Neural progenitor cell (in vitro differentiated cells): ENCODE data around the gene SLC2A10. TPM values are rescaled to one million over a fixed set of nuclear protein-coding genes. Genes with fewer than 3 reads are reported as not detected.

ENCODE experiments used
- DNase-seq: peaks from one replicate; pipeline ENCODE4 v3.0.0-alpha.2; 2016; ENCODE audit warnings: low spot score
- H2AFZ ChIP-seq: fragments of 200-600 bp; sonication (generic); replicated peaks from 2 replicates; pipeline ENCODE4 v1.6.1; 2016; ENCODE audit warnings: antibody characterized with exemption
- H3F3A ChIP-seq: fragments of 200-600 bp; sonication (generic); 2 replicates; pipeline ENCODE4 v1.6.1; 2016; ENCODE audit warnings: antibody characterized with exemption, low read depth
- H3K27ac ChIP-seq: fragments of 200-600 bp; sonication (generic); 2 replicates; pipeline ENCODE4 v1.5.1; 2016; ENCODE audit warnings: mild to moderate bottlenecking
- H3K27me3 ChIP-seq: fragments of 200-600 bp; sonication (generic); 2 replicates; pipeline ENCODE4 v1.6.1; 2016; ENCODE audit warnings: mild to moderate bottlenecking, moderate library complexity
- H3K36me3 ChIP-seq: fragments of 200-600 bp; sonication (generic); 2 replicates; pipeline ENCODE4 v1.5.1; 2016
- H3K4me1 ChIP-seq: fragments of 200-600 bp; sonication (generic); 2 replicates; pipeline ENCODE4 v1.6.1; 2016; ENCODE audit warnings: mixed run types
- H3K4me2 ChIP-seq: fragments of 200-600 bp; sonication (generic); 2 replicates; pipeline ENCODE4 v1.6.1; 2016
- H3K4me3 ChIP-seq: fragments of 200-600 bp; sonication (generic); 2 replicates; pipeline ENCODE4 v1.5.1; 2016
- H3K79me2 ChIP-seq: fragments of 200-600 bp; sonication (generic); 2 replicates; pipeline ENCODE4 v1.6.1; 2016; ENCODE audit warnings: low read depth
- H3K9ac ChIP-seq: fragments of 200-600 bp; sonication (generic); 2 replicates; pipeline ENCODE4 v1.6.1; 2016
- H3K9me3 ChIP-seq: fragments of 200-600 bp; sonication (generic); 2 replicates; pipeline ENCODE4 v1.5.1; 2016; ENCODE audit warnings: low read depth
- H4K20me1 ChIP-seq: fragments of 200-600 bp; sonication (generic); 2 replicates; pipeline ENCODE4 v1.6.1; 2016; ENCODE audit warnings: low read depth
- H3K27ac Mint-ChIP-seq: 3 replicates; pipeline ENCODE4 v1.8.0; 2021; ENCODE audit warnings: mixed read lengths
- H3K27me3 Mint-ChIP-seq: 2 replicates; pipeline ENCODE4 v1.8.0; 2022; ENCODE audit warnings: low read depth, mild to moderate bottlenecking, inconsistent platforms, moderate library complexity, mixed read lengths; ENCODE audit not compliant: insufficient read depth
- H3K36me3 Mint-ChIP-seq: 3 replicates; pipeline ENCODE4 v1.8.0; 2021; ENCODE audit warnings: mixed read lengths
- H3K4me1 Mint-ChIP-seq: 3 replicates; pipeline ENCODE4 v1.8.0; 2021; ENCODE audit warnings: mixed read lengths
- H3K4me3 Mint-ChIP-seq: 3 replicates; pipeline ENCODE4 v1.8.0; 2021; ENCODE audit warnings: mild to moderate bottlenecking, moderate library complexity, mixed read lengths
- H3K9me3 Mint-ChIP-seq: 3 replicates; pipeline ENCODE4 v1.8.0; 2020; ENCODE audit warnings: mixed read lengths
- CTCF ChIP-seq: fragments of 200-600 bp; sonication (generic); IDR thresholded peaks from 2 replicates; pipeline ENCODE4 v1.5.1; 2017; ENCODE audit warnings: antibody characterized with exemption, mild to moderate bottlenecking
- EZH2 ChIP-seq: fragments of 200-600 bp; sonication (generic); IDR thresholded peaks from 2 replicates; pipeline ENCODE4 v1.6.1; 2017; ENCODE audit warnings: antibody characterized with exemption, mild to moderate bottlenecking, moderate library complexity
- EZH2phosphoT487 ChIP-seq: fragments of 200-600 bp; sonication (generic); IDR thresholded peaks from 2 replicates; pipeline ENCODE4 v1.6.1; 2017; ENCODE audit warnings: antibody characterized with exemption
- total RNA-seq: library from RNA; depleted of rRNA; stranded (reverse); fragments of >200 nt; gene quantifications from 2 replicates; pipeline ENCODE4 v1.2.3, GENCODE V29; 2015; ENCODE audit warnings: low replicate concordance

The SLC2A10 gene
- total RNA-seq = 9.2 and 9.6 TPM in 2 replicates

- H3K9me3 Mint-ChIP-seq = peaks cover 7% of the 10 kb centered on the region
These were observed at the start of gene SLC2A10 for GRCh38 chr20:46709459-46710152. SLC2A10 (plus strand) TSS chr20:46709649; CDS start chr20:46709737, 88 bp downstream.

GRCh38 chr20:46660487-46660886 is 49.0 kb upstream of the SLC2A10 start:
- peaks cover 30% of the 10 kb centered on the region for H3K36me3 Mint-ChIP-seq
- H3K4me3 ChIP-seq = no peak overlapping the region
- H3K4me3 Mint-ChIP-seq = no peak overlapping the region
- no peaks in the 10 kb centered on the region for H3K79me2 ChIP-seq
- H3K27me3 Mint-ChIP-seq = no peaks in the 10 kb centered on the region
- no peak overlapping the region for H2AFZ ChIP-seq
- peaks cover 13% of the 10 kb centered on the region for H3F3A ChIP-seq
- H3K9ac ChIP-seq = no peak overlapping the region
- H3K27me3 ChIP-seq = no peaks in the 10 kb centered on the region
- no peaks in the 10 kb centered on the region for H4K20me1 ChIP-seq
- no peak for TF ChIP-seq CTCF
- TF ChIP-seq EZH2 = no peak
- no peak for TF ChIP-seq EZH2phosphoT487
- DNase-seq = no peak
- peaks cover 9% of the 10 kb centered on the region for H3K9me3 ChIP-seq
- H3K4me1 ChIP-seq = no peaks in the 10 kb centered on the region
- H3K4me2 ChIP-seq = no peak overlapping the region
- H3K9me3 Mint-ChIP-seq = peaks cover 31% of the 10 kb centered on the region
- H3K27ac Mint-ChIP-seq = no peak overlapping the region
- no peak overlapping the region for H3K27ac ChIP-seq
- peaks cover 10% of the 10 kb centered on the region for H3K36me3 ChIP-seq
- H3K4me1 Mint-ChIP-seq = no peaks in the 10 kb centered on the region

More at GRCh38 chr20:46709459-46710152, at the start of gene SLC2A10:
- Histone ChIP-seq H3K27ac (no peak within 1 kb of the TSS), H3K9ac (peak within 1 kb of the TSS; percentile 5), H3K4me2 (peak within 1 kb of the TSS; percentile 91), H3K27me3 (no peaks in the 10 kb centered on the region), H3F3A (peaks cover 25% of the 10 kb centered on the region), H3K79me2 (no peaks in the 10 kb centered on the region), H3K4me1 (peaks cover 21% of the 10 kb centered on the region), H3K9me3 (peaks cover 5% of the 10 kb centered on the region), H4K20me1 (no peaks in the 10 kb centered on the region), H2AFZ (peak within 1 kb of the TSS; percentile 91), H3K36me3 (no peaks in the 10 kb centered on the region), H3K4me3 (peak within 1 kb of the TSS; percentile 60)
- peak within 1 kb of the TSS; percentile 91 for H3K4me3 Mint-ChIP-seq
- H3K27ac Mint-ChIP-seq = peak within 1 kb of the TSS; percentile 97
- peaks cover 7% of the 10 kb centered on the region for H3K36me3 Mint-ChIP-seq
- peak; percentile 77 for DNase-seq
- peaks cover 41% of the 10 kb centered on the region for H3K4me1 Mint-ChIP-seq
- TF ChIP-seq EZH2 (no peak), CTCF (no peak), EZH2phosphoT487 (no peak)
- peaks cover 7% of the 10 kb centered on the region for H3K27me3 Mint-ChIP-seq

- H3K4me1 Mint-ChIP-seq = no peaks in the 10 kb centered on the region
- Histone ChIP-seq H3K27ac (no peak overlapping the region), H3K27me3 (no peaks in the 10 kb centered on the region), H3K4me3 (no peak overlapping the region), H4K20me1 (no peaks in the 10 kb centered on the region), H3K79me2 (no peaks in the 10 kb centered on the region), H3K9ac (no peak overlapping the region), H3K36me3 (peaks cover 10% of the 10 kb centered on the region), H2AFZ (no peak overlapping the region), H3F3A (peaks cover 4% of the 10 kb centered on the region), H3K4me1 (no peaks in the 10 kb centered on the region), H3K4me2 (no peak overlapping the region), H3K9me3 (peaks cover 9% of the 10 kb centered on the region)
- peaks cover 31% of the 10 kb centered on the region for H3K9me3 Mint-ChIP-seq
- peaks cover 30% of the 10 kb centered on the region for H3K36me3 Mint-ChIP-seq
- no peak overlapping the region for H3K27ac Mint-ChIP-seq
- no peaks in the 10 kb centered on the region for H3K27me3 Mint-ChIP-seq
- no peak for DNase-seq
- no peak for TF ChIP-seq EZH2
- no peak for TF ChIP-seq EZH2phosphoT487
- TF ChIP-seq CTCF = no peak
- H3K4me3 Mint-ChIP-seq = no peak overlapping the region
These were observed 47.8 kb upstream of the SLC2A10 start for GRCh38 chr20:46661659-46662058.
